H1 (cell line): ENCODE results near the gene POLRMT. TPM values are rescaled to one million over a fixed set of nuclear protein-coding genes. Genes with fewer than 3 reads are reported as not detected.

Experiments
- CTCF ChIA-PET: fragments of 300-600 bp; sonication (Branson Sonifier 250); formaldehyde crosslinking; loops from one replicate; lab custom pipeline; 2021; ENCODE audit not compliant: partially characterized antibody; lab: Charles Lee
- POLR2A ChIA-PET: fragments of 300-600 bp; sonication (Branson Sonifier 250); formaldehyde crosslinking; loops from one replicate; lab custom pipeline; 2021; ENCODE audit warnings: inconsistent platforms; ENCODE audit not compliant: partially characterized antibody; lab: Charles Lee
- DNase-seq, 2 experiments: peaks; one replicate each; pipeline versions ENCODE4 v3.0.0 to v3.0.0-alpha.2; 2010 to 2022; ENCODE audit warnings: low spot score in 2 of 2, low read depth in 1 of 2, mixed read lengths in 1 of 2
- FAIRE-seq: peaks from 2 replicates; lab custom pipeline; 2011; peaks lifted over from hg19 to GRCh38; lab: Jason Lieb, UNC
- H2AFZ ChIP-seq: 2 replicates; pipeline ENCODE4 v1.8.1; 2012; ENCODE audit warnings: low read length, inconsistent platforms
- H2AK5ac ChIP-seq: 2 replicates; pipeline ENCODE4 v1.6.1; 2013; ENCODE audit warnings: low read depth, low read length
- H2BK120ac ChIP-seq: replicated peaks from 2 replicates; pipeline ENCODE3; 2013; ENCODE audit warnings: low read depth, low read length, inconsistent platforms
- H2BK12ac ChIP-seq: 2 replicates; pipeline ENCODE4 v1.6.1; 2013; ENCODE audit warnings: low read depth, low read length
- H2BK15ac ChIP-seq: 2 replicates; pipeline ENCODE4 v1.6.1; 2013; ENCODE audit warnings: low read length
- H2BK20ac ChIP-seq: 2 replicates; pipeline ENCODE4 v1.6.1; 2013; ENCODE audit warnings: low read length
- H2BK5ac ChIP-seq: 2 replicates; pipeline ENCODE4 v1.6.1; 2013; ENCODE audit warnings: low read depth, low read length
- H3K14ac ChIP-seq: 2 replicates; pipeline ENCODE4 v1.6.1; 2013; ENCODE audit warnings: inconsistent platforms; ENCODE audit not compliant: insufficient read length
- H3K18ac ChIP-seq: 2 replicates; pipeline ENCODE4 v1.6.1; 2013; ENCODE audit warnings: low read length; ENCODE audit errors: extremely low read depth
- H3K23ac ChIP-seq: 2 replicates; pipeline ENCODE4 v1.6.1; 2013; ENCODE audit warnings: inconsistent platforms; ENCODE audit not compliant: insufficient read length
- H3K23me2 ChIP-seq: 2 replicates; pipeline ENCODE4 v1.6.1; 2013; ENCODE audit warnings: low read depth, low read length
- H3K27ac ChIP-seq: 2 replicates; pipeline ENCODE4 v1.6.1; 2011; ENCODE audit warnings: low read depth, low read length, inconsistent platforms
- H3K27me3 ChIP-seq, 4 experiments: replicated peaks in 1 of 4; 1 replicate in 1 of 4; 2 replicates in 3 of 4; pipeline versions ENCODE4 v1.6.1 to v1.8.1; 2011 to 2013; ENCODE audit warnings: low read length in 3 of 4, mild to moderate bottlenecking in 3 of 4, inconsistent platforms in 2 of 4, mixed read lengths in 2 of 4, moderate library complexity in 1 of 4; ENCODE audit not compliant: control insufficient read depth in 3 of 4, insufficient read depth in 3 of 4; ENCODE audit errors: extremely low read depth in 1 of 4
- H3K36me3 ChIP-seq, 4 experiments: 2 replicates each; pipeline versions ENCODE4 v1.6.1 to v1.8.1; 2011 to 2013; ENCODE audit warnings: mild to moderate bottlenecking in 4 of 4, low read length in 3 of 4, moderate library complexity in 2 of 4, control low read depth in 1 of 4, inconsistent platforms in 1 of 4; ENCODE audit not compliant: insufficient read depth in 4 of 4, control insufficient read depth in 2 of 4
- H3K4ac ChIP-seq: replicated peaks from 2 replicates; pipeline ENCODE3; 2013; ENCODE audit warnings: low read length, low read depth, mixed read lengths, inconsistent platforms; ENCODE audit not compliant: insufficient read length
- H3K4me1 ChIP-seq, 4 experiments: replicated peaks in 1 of 4; 1 replicate in 1 of 4; 2 replicates in 3 of 4; pipeline versions ENCODE4 v1.6.1 to v1.8.1; 2011 to 2013; ENCODE audit warnings: low read length in 3 of 4, inconsistent platforms in 2 of 4, mixed read lengths in 1 of 4; ENCODE audit not compliant: insufficient read depth in 4 of 4, control insufficient read depth in 3 of 4
- H3K4me2 ChIP-seq, 2 experiments: 2 replicates each; pipeline versions ENCODE4 v1.6.1 to v1.8.1; 2011 to 2013; ENCODE audit warnings: low read depth in 2 of 2, low read length in 2 of 2, control low read depth in 1 of 2, inconsistent platforms in 1 of 2, mild to moderate bottlenecking in 1 of 2; ENCODE audit not compliant: insufficient read depth in 1 of 2
- H3K4me3 ChIP-seq, 4 experiments: fragments of 200-600, 300-600 bp in 1 of 4; sonication (generic), shearing (Covaris generic), sonication (Bioruptor Twin) in 1 of 4; 2 replicates each; pipeline versions ENCODE4 v1.5.1 to v1.8.1; 2011 to 2016; ENCODE audit warnings: low read length in 4 of 4, low read depth in 3 of 4, control low read depth in 2 of 4, inconsistent platforms in 2 of 4, mild to moderate bottlenecking in 2 of 4, mixed read lengths in 1 of 4, moderate library complexity in 1 of 4; ENCODE audit not compliant: insufficient read depth in 2 of 4; ENCODE audit errors: extremely low read depth in 1 of 4
- H3K56ac ChIP-seq: replicated peaks from 2 replicates; pipeline ENCODE3; 2013; ENCODE audit warnings: low read depth, mild to moderate bottlenecking, mixed read lengths, low read length, inconsistent platforms; ENCODE audit not compliant: insufficient read length
- H3K79me1 ChIP-seq: 2 replicates; pipeline ENCODE4 v1.6.1; 2013; ENCODE audit warnings: low read depth, low read length, control low read depth
- H3K79me2 ChIP-seq, 2 experiments: 2 replicates each; pipeline versions ENCODE4 v1.6.1 to v1.8.1; 2012 to 2013; ENCODE audit warnings: low read length in 2 of 2, mild to moderate bottlenecking in 2 of 2, inconsistent platforms in 1 of 2; ENCODE audit not compliant: insufficient read depth in 2 of 2, control insufficient read depth in 1 of 2
- H3K9ac ChIP-seq, 4 experiments: replicated peaks in 1 of 4; 1 replicate in 1 of 4; 2 replicates in 3 of 4; pipeline versions ENCODE4 v1.6.1 to v1.8.1; 2011 to 2013; ENCODE audit warnings: low read depth in 3 of 4, low read length in 3 of 4, control low read depth in 2 of 4, mild to moderate bottlenecking in 2 of 4, moderate library complexity in 2 of 4, inconsistent platforms in 1 of 4; ENCODE audit errors: extremely low read depth in 1 of 4
- H3K9me3 ChIP-seq, 2 experiments: 2 replicates each; pipeline versions ENCODE4 v1.6.1 to v1.8.1; 2012 to 2013; ENCODE audit warnings: mild to moderate bottlenecking in 2 of 2, moderate library complexity in 2 of 2, control low read depth in 1 of 2, inconsistent platforms in 1 of 2, low read depth in 1 of 2, low read length in 1 of 2, mixed read lengths in 1 of 2; ENCODE audit not compliant: insufficient read depth in 2 of 2
- H4K20me1 ChIP-seq, 2 experiments: replicated peaks in 1 of 2; 2 replicates each; pipeline versions ENCODE3 to v1.8.1; 2011 to 2013; ENCODE audit warnings: inconsistent platforms in 2 of 2, low read length in 2 of 2, mild to moderate bottlenecking in 1 of 2; ENCODE audit not compliant: insufficient read depth in 2 of 2, control insufficient read depth in 1 of 2
- H4K5ac ChIP-seq: 2 replicates; pipeline ENCODE4 v1.6.1; 2013; ENCODE audit warnings: low read length, low read depth, mixed read lengths, inconsistent platforms; ENCODE audit not compliant: insufficient read length
- H4K8ac ChIP-seq: 2 replicates; pipeline ENCODE4 v1.8.0; 2013; ENCODE audit warnings: mild to moderate bottlenecking, moderate library complexity, low read length, inconsistent platforms; ENCODE audit not compliant: insufficient read depth; ENCODE audit errors: extremely low read depth
- H4K91ac ChIP-seq: replicated peaks from 2 replicates; pipeline ENCODE3; 2013; ENCODE audit warnings: low read length, mixed read lengths, inconsistent platforms; ENCODE audit not compliant: insufficient read length
- CEBPB ChIP-seq: IDR thresholded peaks from 2 replicates; pipeline ENCODE4 v1.6.1; 2012; ENCODE audit warnings: low read depth, low read length
- EP300 ChIP-seq, 2 experiments: IDR thresholded peaks; 1 replicate in 1 of 2; 2 replicates in 1 of 2; pipeline ENCODE4 v1.6.1; 2011 to 2012; ENCODE audit warnings: low read depth in 2 of 2, low read length in 2 of 2, mild to moderate bottlenecking in 2 of 2, borderline replicate concordance in 1 of 2, inconsistent platforms in 1 of 2, moderate library complexity in 1 of 2
- TAF1 ChIP-seq: IDR thresholded peaks from 2 replicates; pipeline ENCODE4 v1.6.1; 2011; ENCODE audit warnings: mild to moderate bottlenecking, low read depth, low read length
- TEAD4 ChIP-seq: IDR thresholded peaks from 2 replicates; pipeline ENCODE4 v1.6.1; 2012; ENCODE audit warnings: low read depth, low read length, inconsistent platforms, mixed read lengths
- WGBS, 2 experiments: shearing (Covaris generic) in 1 of 2; methylation state at CpG; one replicate each; pipeline versions ENCODE4 v1.1.6 to v1.1.7; 2013 to 2015; ENCODE audit warnings: low lambda C conversion rate in 2 of 2, mixed read lengths in 2 of 2, inconsistent platforms in 1 of 2, low coverage in 1 of 2, missing lambda C conversion rate in 1 of 2; ENCODE audit not compliant: insufficient replicate concordance in 2 of 2, insufficient coverage in 1 of 2, insufficient read length in 1 of 2; ENCODE audit errors: extremely low coverage in 1 of 2, missing lambda C conversion rate in 1 of 2; 5-methylcytosine and 5-hydroxymethylcytosine counted together
- polyA plus RNA-seq, 7 experiments: library from polyadenylated mRNA; depleted of rRNA in 3 of 7; stranded (reverse) in 5 of 7; unstranded in 2 of 7; fragments of >200 nt in 5 of 7; fragments of 200-250 nt in 2 of 7; gene quantifications; 1 replicate in 5 of 7; 2 replicates in 1 of 7; 4 replicates in 1 of 7; pipeline versions ENCODE4 v1.2.1 to v1.2.3, GENCODE V29; 2011 to 2013; ENCODE audit warnings: missing spikeins in 2 of 7, mixed read lengths in 2 of 7
- total RNA-seq: library from RNA; stranded (reverse); fragmentation: NEBNext Ultra II Directional; extraction: Animal tissue kit (Norgen Biotek cat#: 25700); gene quantifications from 2 replicates; pipeline ENCODE4 v1.2.1, GENCODE V29; 2021

Gene POLRMT
- total and polyA plus RNA-seq, 2 of the 8 experiments (the other 6 are each of a cell fraction or from before 2014, with no cell fraction given), result 93.0 to 111 TPM

DNA sequence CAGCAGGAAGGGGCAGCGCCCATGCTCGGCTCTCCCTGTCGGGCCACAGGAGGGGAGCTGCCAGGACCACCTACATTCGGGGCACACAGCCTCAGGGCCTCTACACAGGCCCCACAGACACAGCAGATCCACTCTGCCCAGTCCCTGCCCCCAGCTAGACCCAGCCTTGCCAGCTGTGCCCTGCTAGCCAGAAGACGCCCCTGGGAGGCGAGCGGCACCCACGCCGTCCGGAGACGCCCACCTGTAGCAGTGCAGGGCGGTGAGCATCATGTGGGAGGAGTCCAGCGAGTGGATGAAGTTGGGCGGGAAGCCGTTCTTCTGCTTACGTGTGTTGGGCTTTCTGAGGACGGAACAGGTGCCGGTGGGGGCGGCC is 15.1 kb downstream of the POLRMT start:
- peaks cover 0 to 9% of the 10 kb centered on the region in 2 experiments for H4K20me1 ChIP-seq
- H3K14ac ChIP-seq, result no peak overlapping the region
- H3K9me3 ChIP-seq, result no peaks in the 10 kb centered on the region
- no peak overlapping the region for H3K27ac ChIP-seq
- DNase-seq (no peak), FAIRE-seq (no peak)
- H2BK12ac ChIP-seq, result no peak overlapping the region
- no peak overlapping the region for H2AK5ac ChIP-seq
- no peaks in the 10 kb centered on the region for H3K79me1 ChIP-seq
- no peak overlapping the region for H4K8ac ChIP-seq
- no peak overlapping the region for H4K5ac ChIP-seq
- no peak overlapping the region for H2AFZ ChIP-seq
- H3K9ac ChIP-seq, result no peak overlapping the region
- POLR2A ChIA-PET, result interaction anchor here (1.1 to 1.6 kb wide), 3 partner anchors 8 to 85 kb away, joined by 3 read pairs; no protein-coding TSS in a partner anchor
- H3K23ac ChIP-seq, result no peak overlapping the region
- H3K4ac ChIP-seq, result no peak overlapping the region
- TF ChIP-seq TEAD4, result no peak
- no peak for TF ChIP-seq TAF1
- no peak for TF ChIP-seq CEBPB
- TF ChIP-seq EP300 (IDR thresholded peaks at IDR 0.05; ENCODE audit: borderline replicate concordance in 1 of 2, low read depth in 2 of 2, low read length in 2 of 2), result no peak
- CTCF ChIA-PET, result interaction anchor here (0.6 to 1.1 kb wide), 4 partner anchors 17 to 128 kb away, joined by 3 read pairs; no protein-coding TSS in a partner anchor
- H3K23me2 ChIP-seq, result no peaks in the 10 kb centered on the region
- H3K56ac ChIP-seq, result no peak overlapping the region
- no peak overlapping the region for H2BK120ac ChIP-seq
- no peak overlapping the region for H2BK20ac ChIP-seq
- H3K4me3 ChIP-seq, result no peak overlapping the region
- no peak overlapping the region for H2BK5ac ChIP-seq
- no peak overlapping the region for H3K18ac ChIP-seq
- H3K27me3 ChIP-seq, result no peaks in the 10 kb centered on the region
- no peaks in the 10 kb centered on the region for H3K4me1 ChIP-seq
- H3K79me2 ChIP-seq, result no peaks in the 10 kb centered on the region
- no peak overlapping the region for H4K91ac ChIP-seq
- WGBS, 2 experiments, result 93% methylated on average over 11 of the region's 19 CpGs; no CpG with 5 or more reads in 1 of the 2 experiments
- H2BK15ac ChIP-seq, result no peak overlapping the region
- peaks cover 4 to 60% (median 29%) of the 10 kb centered on the region in 4 experiments; a peak in 5 of 8 replicates for H3K36me3 ChIP-seq
- H3K4me2 ChIP-seq, result no peak overlapping the region
